Measurements from ENCODE around the gene CFAP107. TPM values are rescaled to one million over a fixed set of nuclear protein-coding genes. Genes with fewer than 3 reads are reported as not detected.

The CFAP107 gene
- total RNA-seq, 1 donor from 2014 or later = not detected

- no peak overlapping the region for H3K27ac Mint-ChIP-seq
- peaks cover 13% of the 10 kb centered on the region for H3K27me3 Mint-ChIP-seq (ENCODE audit: low read depth)
- peaks cover 8% of the 10 kb centered on the region for H3K4me1 Mint-ChIP-seq
- H3K9me3 Mint-ChIP-seq = peaks cover 14% of the 10 kb centered on the region
- no peak for TF ChIP-seq CTCF (IDR thresholded peaks at IDR 0.05; ENCODE audit: unreplicated experiment)
- no peaks in the 10 kb centered on the region for H3K36me3 Mint-ChIP-seq
- no peak overlapping the region for H3K4me3 Mint-ChIP-seq
- no peak for DNase-seq (ENCODE audit: low spot score in 2 of 2, unreplicated experiment in 2 of 2)
These were observed 37.5 kb upstream of the CFAP107 start for GRCh38 chr1:12708396-12709090.

- DNase-seq (ENCODE audit: low spot score in 2 of 2, unreplicated experiment in 2 of 2) = no peak
- Mint-ChIP-seq H3K27ac (no peak overlapping the region), H3K4me1 (peaks cover 12% of the 10 kb centered on the region), H3K36me3 (no peaks in the 10 kb centered on the region), H3K27me3 (ENCODE audit: low read depth) (peaks cover 12% of the 10 kb centered on the region), H3K9me3 (peaks cover 10% of the 10 kb centered on the region), H3K4me3 (no peak overlapping the region)
- no peak for TF ChIP-seq CTCF (IDR thresholded peaks at IDR 0.05; ENCODE audit: unreplicated experiment)
These were observed 36.9 kb upstream of the CFAP107 start for GRCh38 chr1:12709091-12709491.

- H3K4me1 Mint-ChIP-seq = peaks cover 12% of the 10 kb centered on the region
- DNase-seq (ENCODE audit: low spot score in 2 of 2, unreplicated experiment in 2 of 2) = no peak
- TF ChIP-seq CTCF (IDR thresholded peaks at IDR 0.05; ENCODE audit: unreplicated experiment) = no peak
- H3K36me3 Mint-ChIP-seq = no peaks in the 10 kb centered on the region
- H3K27ac Mint-ChIP-seq = no peak overlapping the region
- peaks cover 11% of the 10 kb centered on the region for H3K27me3 Mint-ChIP-seq (ENCODE audit: low read depth)
- H3K9me3 Mint-ChIP-seq = peaks cover 5% of the 10 kb centered on the region
- no peak overlapping the region for H3K4me3 Mint-ChIP-seq
These were observed 36.3 kb upstream of the CFAP107 start for GRCh38 chr1:12709696-12710095.

GRCh38 chr1:12711536-12711935, 34.5 kb upstream of the CFAP107 start:
- no peak for DNase-seq (ENCODE audit: low spot score in 2 of 2, unreplicated experiment in 2 of 2)
- H3K9me3 Mint-ChIP-seq = no peaks in the 10 kb centered on the region
- peaks cover 16% of the 10 kb centered on the region for H3K27me3 Mint-ChIP-seq (ENCODE audit: low read depth)
- H3K27ac Mint-ChIP-seq = peak overlapping the region; percentile 23
- TF ChIP-seq CTCF (IDR thresholded peaks at IDR 0.05; ENCODE audit: unreplicated experiment) = no peak
- peaks cover 12% of the 10 kb centered on the region for H3K4me1 Mint-ChIP-seq
- H3K4me3 Mint-ChIP-seq = no peak overlapping the region
- no peaks in the 10 kb centered on the region for H3K36me3 Mint-ChIP-seq

GRCh38 chr1:12712076-12712475, 33.9 kb upstream of the CFAP107 start:
- Mint-ChIP-seq H3K36me3 (no peaks in the 10 kb centered on the region), H3K4me3 (no peak overlapping the region), H3K9me3 (no peaks in the 10 kb centered on the region), H3K4me1 (peaks cover 12% of the 10 kb centered on the region), H3K27me3 (ENCODE audit: low read depth) (peaks cover 18% of the 10 kb centered on the region), H3K27ac (no peak overlapping the region)
- TF ChIP-seq CTCF (IDR thresholded peaks at IDR 0.05; ENCODE audit: unreplicated experiment) = no peak
- no peak for DNase-seq (ENCODE audit: low spot score in 2 of 2, unreplicated experiment in 2 of 2)
